HG02623 (cell line): ENCODE data around the gene PEPD.

Experiments used
- ATAC-seq: cut with Tn5 transposase; IDR thresholded peaks from one replicate; pipeline ENCODE4 v1.9.1; 2021; ENCODE audit warnings: moderate library complexity; ENCODE audit not compliant: unreplicated experiment

The PEPD gene

DNA sequence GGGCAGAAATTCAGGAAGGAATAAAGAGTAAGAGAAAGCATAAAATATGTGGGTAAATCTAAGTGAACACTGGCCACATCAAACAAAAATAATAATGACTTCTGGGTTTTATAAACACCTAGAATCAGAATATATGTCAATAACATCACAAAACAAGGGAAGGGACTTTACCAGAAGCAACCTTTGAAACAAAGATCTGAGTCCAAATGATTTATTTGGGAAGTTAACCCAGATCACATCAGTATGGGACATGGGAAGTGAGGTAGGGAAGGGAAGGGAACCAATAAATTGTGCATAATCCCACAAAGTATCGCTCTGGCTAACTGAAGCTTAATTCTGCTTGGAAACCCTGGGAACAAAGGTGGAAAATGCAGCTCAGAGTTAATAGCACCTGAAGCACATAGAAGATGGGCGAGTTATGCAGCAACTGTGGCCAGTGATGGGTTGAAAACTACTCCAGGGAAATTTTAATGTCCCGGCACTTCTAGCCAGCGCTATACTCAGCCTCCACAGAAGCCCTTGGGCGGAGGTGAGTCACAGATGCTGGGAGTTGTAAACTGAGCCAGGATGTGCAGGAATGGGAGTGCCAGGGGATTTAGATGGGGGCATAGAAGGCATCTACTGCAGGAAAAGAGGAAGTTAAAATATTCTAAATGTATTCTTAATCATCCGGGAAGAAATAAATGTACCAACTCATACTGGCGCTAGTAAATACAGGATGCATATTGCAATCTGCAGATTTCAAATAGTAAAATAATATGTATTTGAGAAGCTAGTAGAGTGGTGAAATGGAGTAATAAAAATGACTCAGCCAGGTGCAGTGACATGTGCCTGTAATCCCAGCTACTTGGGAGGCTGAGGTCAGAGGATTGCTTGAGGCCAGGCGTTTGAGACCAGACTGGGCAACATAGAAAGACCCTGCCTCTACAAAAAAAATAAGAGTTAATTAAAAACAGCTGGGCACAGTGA, 182.3 kb downstream of the PEPD start:
- ATAC-seq = no peak
